HL-60 (cell line): ENCODE data around the gene OR10H2.

Experiments used
- CTCF ChIP-seq: IDR thresholded peaks from one replicate; pipeline ENCODE4 v1.5.1; 2011; ENCODE audit warnings: low read length, control low read depth, inconsistent platforms; ENCODE audit not compliant: insufficient read depth
- GABPA ChIP-seq: IDR thresholded peaks from 2 replicates; pipeline ENCODE4 v1.6.1; 2012; ENCODE audit warnings: low read depth
- REST ChIP-seq: IDR thresholded peaks from 2 replicates; pipeline ENCODE4 v1.6.1; 2012; ENCODE audit warnings: low read depth; ENCODE audit not compliant: insufficient replicate concordance

- TF ChIP-seq CTCF (no peak), GABPA (no peak), REST (no peak)
Measured at GRCh38 chr19:15722956-15723355, 4.9 kb upstream of the OR10H2 start.
